Measurements from ENCODE around the gene LNPK. TPM values are rescaled to one million over a fixed set of nuclear protein-coding genes. Genes with fewer than 3 reads are reported as not detected.

The LNPK gene
- total RNA-seq, 1 experiment from 2014 or later = 43.8 TPM

- no peak overlapping the region for H3K4me3 ChIP-seq
- H3K27ac ChIP-seq = no peak overlapping the region
- no peak overlapping the region for H3K4me2 ChIP-seq
- H3K9me3 ChIP-seq (ENCODE audit: insufficient read depth, low read depth) = no peaks in the 10 kb centered on the region
- TF ChIP-seq EZH2 (IDR thresholded peaks at IDR 0.05; ENCODE audit: low read depth) = no peak
- H3F3A ChIP-seq (ENCODE audit: insufficient read depth, low read depth) = no peaks in the 10 kb centered on the region
- H3K36me3 ChIP-seq (ENCODE audit: low read depth) = no peaks in the 10 kb centered on the region
- DNase-seq = no peak
- H3K27me3 ChIP-seq (ENCODE audit: insufficient read depth, low read depth) = peaks cover 22% of the 10 kb centered on the region; the same call in 1 of the 2 replicates
- H2AFZ ChIP-seq = no peak overlapping the region
- H3K9me2 ChIP-seq (ENCODE audit: insufficient read depth) = no peaks in the 10 kb centered on the region; the same call in none of the 2 replicates
- BruUV-seq (replicated peaks) = no TSS peak
- H3K4me1 ChIP-seq (replicated peaks; ENCODE audit: insufficient read depth) = no peaks in the 10 kb centered on the region
- POLR2A ChIA-PET (ENCODE audit: unreplicated experiment) = no interaction called here
- no peaks in the 10 kb centered on the region for H3K79me2 ChIP-seq (ENCODE audit: low read depth)
- intact Hi-C loops (cut with micrococcal nuclease; ENCODE audit: unreplicated experiment) = no loop called here
- CTCF ChIA-PET = no interaction called here
- H4K20me1 ChIP-seq (ENCODE audit: insufficient read depth) = no peaks in the 10 kb centered on the region
Measured at GRCh38 chr2:175884697-175885393, 117.2 kb downstream of the LNPK start.

DNA sequence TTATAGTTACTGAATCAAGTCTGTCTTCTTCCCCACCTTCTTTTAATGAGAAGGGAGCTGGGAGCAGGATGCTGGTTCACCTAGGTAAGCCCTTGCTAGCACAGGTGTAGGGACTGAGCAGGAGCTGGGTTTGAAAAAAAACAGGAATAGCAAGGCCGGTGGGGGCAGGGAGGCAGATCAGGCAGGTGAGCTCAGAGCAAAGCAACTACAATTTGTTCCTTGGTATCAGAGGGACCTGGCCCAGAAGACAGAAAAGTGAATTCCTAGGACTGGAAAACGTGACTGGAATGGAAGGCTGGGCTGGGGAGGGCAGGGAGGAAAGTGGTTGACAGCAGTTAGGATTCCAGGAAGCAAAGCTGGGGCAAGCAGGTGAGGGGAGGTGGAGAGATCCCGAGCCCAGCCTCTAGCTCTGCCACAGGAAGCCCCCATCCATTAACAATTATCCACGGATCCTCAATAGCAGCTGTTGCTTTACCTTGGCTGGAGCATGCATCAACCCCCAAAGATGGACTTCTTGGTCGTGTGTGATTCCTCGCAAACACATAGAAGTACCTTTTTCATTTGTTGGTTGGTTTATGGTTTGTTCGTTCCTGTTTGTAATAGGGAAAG lies 118.4 kb downstream of the LNPK start:
- intact Hi-C loops (cut with micrococcal nuclease; ENCODE audit: unreplicated experiment) = no loop called here
- H3K79me2 ChIP-seq (ENCODE audit: low read depth) = no peaks in the 10 kb centered on the region
- no peak overlapping the region for H2AFZ ChIP-seq
- ChIA-PET CTCF (no interaction called here), POLR2A (ENCODE audit: unreplicated experiment) (interaction anchor here (0.7 kb wide), 1 partner anchor 1473 kb away, joined by 7 read pairs; no protein-coding TSS in a partner anchor)
- H3K27me3 ChIP-seq (ENCODE audit: insufficient read depth, low read depth) = peaks cover 10% of the 10 kb centered on the region; the same call in 1 of the 2 replicates
- H3F3A ChIP-seq (ENCODE audit: insufficient read depth, low read depth) = no peaks in the 10 kb centered on the region
- no peaks in the 10 kb centered on the region for H4K20me1 ChIP-seq (ENCODE audit: insufficient read depth)
- no peak overlapping the region for H3K4me2 ChIP-seq
- no peaks in the 10 kb centered on the region for H3K36me3 ChIP-seq (ENCODE audit: low read depth)
- H3K27ac ChIP-seq = no peak overlapping the region
- no peak overlapping the region for H3K4me3 ChIP-seq
- H3K9me2 ChIP-seq (ENCODE audit: insufficient read depth) = no peaks in the 10 kb centered on the region; the same call in none of the 2 replicates
- no peak for DNase-seq
- no peaks in the 10 kb centered on the region for H3K4me1 ChIP-seq (replicated peaks; ENCODE audit: insufficient read depth)
- no peak for TF ChIP-seq EZH2 (IDR thresholded peaks at IDR 0.05; ENCODE audit: low read depth)
- no peak for TF ChIP-seq CTCF (conservative IDR thresholded peaks at IDR 0.05)
- no TSS peak for BruUV-seq (replicated peaks)
- H3K9me3 ChIP-seq (ENCODE audit: insufficient read depth, low read depth) = no peaks in the 10 kb centered on the region

DNA sequence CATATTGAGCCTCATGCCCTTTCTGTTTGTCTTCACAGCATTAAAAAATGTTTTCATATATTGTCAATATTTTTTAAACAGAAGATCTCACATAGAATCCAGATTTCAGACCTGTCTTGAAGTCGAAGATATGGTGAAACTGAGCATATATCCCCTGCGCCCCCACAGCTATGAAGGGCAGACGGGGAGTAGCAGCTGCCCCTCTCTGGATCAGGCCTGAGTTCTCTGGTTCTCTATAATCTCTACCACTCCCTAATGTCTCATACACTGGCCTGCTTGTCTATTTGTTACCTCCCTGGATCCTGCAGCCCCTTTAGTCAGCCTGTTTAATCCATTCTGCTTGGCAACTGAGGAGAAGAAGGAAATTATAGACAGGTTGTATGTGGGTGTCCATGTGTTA lies 122.4 kb downstream of the LNPK start:
- DNase-seq = no peak
- CTCF ChIA-PET = no interaction called here
- H3K27ac ChIP-seq = no peak overlapping the region
- no peaks in the 10 kb centered on the region for H3K9me2 ChIP-seq (ENCODE audit: insufficient read depth)
- TF ChIP-seq CTCF (conservative IDR thresholded peaks at IDR 0.05) (no peak), EZH2 (IDR thresholded peaks at IDR 0.05; ENCODE audit: low read depth) (no peak)
- H3K36me3 ChIP-seq (ENCODE audit: low read depth) = no peaks in the 10 kb centered on the region
- intact Hi-C loops (cut with micrococcal nuclease; ENCODE audit: unreplicated experiment) = no loop called here
- POLR2A ChIA-PET (ENCODE audit: unreplicated experiment) = no interaction called here
- H3F3A ChIP-seq (ENCODE audit: insufficient read depth, low read depth) = no peaks in the 10 kb centered on the region
- no peak overlapping the region for H3K4me2 ChIP-seq
- no peak overlapping the region for H2AFZ ChIP-seq
- no peaks in the 10 kb centered on the region for H4K20me1 ChIP-seq (ENCODE audit: insufficient read depth)
- no peaks in the 10 kb centered on the region for H3K9me3 ChIP-seq (ENCODE audit: insufficient read depth, low read depth)
- no peaks in the 10 kb centered on the region for H3K79me2 ChIP-seq (ENCODE audit: low read depth)
- no peak overlapping the region for H3K4me3 ChIP-seq
- H3K27me3 ChIP-seq (ENCODE audit: insufficient read depth, low read depth) = 0 out of 2 replicates have a peak, but pooled peaks cover 3% of the 10 kb centered on the region
- no peaks in the 10 kb centered on the region for H3K4me1 ChIP-seq (replicated peaks; ENCODE audit: insufficient read depth)
- BruUV-seq (replicated peaks) = no TSS peak

Measured in PC-9 (cell line).